GM18909 (cell line): ENCODE data around the gene SOX5.

Experiments
- ATAC-seq: cut with Tn5 transposase; IDR thresholded peaks from one replicate; pipeline ENCODE4 v1.9.1; 2021; ENCODE audit warnings: mild to moderate bottlenecking; ENCODE audit not compliant: unreplicated experiment, poor library complexity

SOX5 gene

DNA sequence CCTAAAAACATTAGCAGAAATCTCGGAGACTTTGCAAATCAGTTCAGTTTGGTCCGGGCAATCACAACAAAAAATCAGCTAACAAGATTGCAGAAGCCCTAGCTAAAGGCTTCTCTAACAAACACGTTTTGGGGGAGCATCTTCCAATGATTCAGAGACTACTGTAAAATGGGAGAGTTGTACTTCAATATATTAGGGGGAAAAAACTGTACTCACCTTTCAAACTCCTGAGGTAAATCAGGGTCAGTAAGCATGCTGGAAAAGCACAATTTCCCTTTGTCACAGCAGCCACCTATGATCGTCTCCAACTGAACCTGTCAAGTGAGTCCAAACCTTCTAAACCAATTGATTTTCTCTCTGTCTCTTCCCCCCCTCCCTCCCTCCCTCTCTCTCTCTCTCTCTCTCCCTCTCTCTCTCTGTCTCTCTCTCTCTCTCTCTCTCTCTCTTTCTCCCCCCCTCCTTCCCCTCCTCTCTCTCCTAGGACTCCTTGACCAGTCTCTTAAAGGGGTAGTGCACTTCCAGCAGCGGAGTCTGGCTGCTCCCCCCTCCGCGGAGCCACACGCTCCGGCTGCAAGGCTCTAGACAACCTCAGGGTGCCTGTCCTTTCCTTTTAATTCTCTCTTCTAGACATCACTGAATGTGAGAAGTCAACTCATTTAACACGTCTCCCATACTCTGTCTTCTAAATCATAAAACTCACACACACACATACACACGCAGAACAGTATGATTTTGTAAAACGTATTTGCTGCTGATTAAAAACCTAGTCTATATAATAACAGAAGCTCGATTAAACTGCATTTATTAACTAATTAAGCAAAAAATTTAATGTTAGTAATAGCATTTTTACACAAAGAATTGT is at the start of gene SOX5:
SOX5 (minus strand) TSS at position 323 of the 862 bp plus-strand sequence; CDS start at position 254, 69 bp downstream.
- ATAC-seq = no peak

DNA sequence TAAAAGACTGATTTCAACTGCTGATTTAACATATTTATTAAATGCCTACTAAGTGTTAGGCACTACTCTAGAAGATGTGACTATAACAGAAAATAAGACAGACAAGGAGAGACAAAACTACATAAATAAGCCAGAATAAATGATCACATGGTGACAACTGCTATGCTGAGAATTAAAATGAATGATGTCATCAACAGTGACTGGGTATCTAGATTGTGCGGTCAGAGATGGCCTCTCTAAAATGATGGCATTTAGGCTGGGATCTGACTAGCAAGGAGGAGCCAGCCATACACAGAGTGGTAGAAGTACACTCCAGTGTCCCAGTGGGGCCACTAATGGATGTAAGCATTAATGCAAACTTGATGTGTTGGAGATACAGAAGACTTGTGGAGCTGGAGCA is 37.6 kb upstream of the SOX5 start:
- ATAC-seq = no peak

DNA sequence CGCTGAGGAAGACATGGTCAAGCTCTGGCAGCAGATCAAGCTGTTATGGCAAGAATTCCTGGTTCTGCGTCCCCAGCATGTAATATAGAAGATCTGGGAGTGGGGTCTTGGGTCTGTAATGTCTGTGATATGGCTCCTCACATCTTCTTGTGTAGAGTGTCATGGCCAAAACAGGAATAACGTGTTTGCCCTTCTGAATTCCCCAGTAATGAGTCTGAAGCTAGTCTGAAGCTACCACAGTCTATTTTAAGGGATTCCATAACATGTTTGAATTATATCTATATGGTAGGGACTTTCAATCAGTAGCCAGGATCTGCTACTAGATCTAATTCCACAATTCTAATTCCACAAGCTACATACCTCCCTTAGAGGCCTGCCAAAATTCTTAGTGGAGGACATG is 31.4 kb upstream of the SOX5 start:
- ATAC-seq = no peak

GRCh38 chr12:23964812-23965211 is 15.3 kb upstream of the SOX5 start:
- no peak for ATAC-seq

GRCh38 chr12:23959826-23960225 is 10.4 kb upstream of the SOX5 start:
- no peak for ATAC-seq

DNA sequence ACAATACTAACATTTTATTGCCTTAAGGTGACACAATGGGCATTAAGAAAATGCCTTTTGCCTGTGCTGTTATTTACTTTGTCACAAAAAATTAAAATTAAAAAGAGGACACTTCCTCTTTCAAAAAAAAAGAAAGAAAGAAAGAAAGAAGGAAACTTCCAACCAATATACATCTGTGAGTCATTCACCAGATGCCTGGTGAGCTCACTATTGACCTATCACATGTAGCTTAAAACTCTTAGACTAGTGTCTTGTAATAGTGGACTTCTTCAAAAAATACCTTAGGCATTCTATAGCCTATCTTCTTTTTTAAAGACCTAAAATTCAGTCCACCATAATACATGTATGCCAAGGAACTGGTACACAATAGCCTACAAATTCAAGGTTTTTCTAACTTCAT is 4.9 kb upstream of the SOX5 start:
- no peak for ATAC-seq

GRCh38 chr12:23952071-23952470 is 2.6 kb upstream of the SOX5 start:
- no peak for ATAC-seq

- no peak for ATAC-seq
These were observed 1.4 kb upstream of the SOX5 start for GRCh38 chr12:23950775-23951451.

- ATAC-seq = no peak
These were observed 822 bp upstream of the SOX5 start for GRCh38 chr12:23950210-23950774.

- ATAC-seq = no peak
These were observed 1.2 kb downstream of the SOX5 start for GRCh38 chr12:23948291-23948690.

- no peak for ATAC-seq
These were observed 2.1 kb downstream of the SOX5 start for GRCh38 chr12:23947395-23947794.

DNA sequence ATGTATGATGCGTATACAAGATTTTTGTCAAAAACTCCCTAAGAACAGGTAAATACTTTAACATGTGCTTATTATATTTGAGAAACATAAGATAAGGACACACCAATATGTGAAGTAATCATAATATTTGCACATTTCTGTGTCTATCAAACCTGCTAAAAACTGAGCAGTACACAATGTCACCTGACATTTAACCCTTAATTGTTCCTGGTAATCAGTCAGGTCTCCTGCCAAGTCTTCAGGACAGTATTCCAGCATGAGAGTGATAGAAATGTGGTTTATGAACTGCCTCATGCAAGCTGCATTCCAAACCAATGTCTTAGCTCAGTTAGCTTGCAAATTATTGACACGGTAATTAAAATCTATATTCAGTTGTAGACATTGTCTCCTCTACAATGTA is 4.2 kb downstream of the SOX5 start:
- ATAC-seq = no peak

- no peak for ATAC-seq
These were observed 5.4 kb downstream of the SOX5 start for GRCh38 chr12:23944067-23944466.

- no peak for ATAC-seq
These were observed 6.6 kb downstream of the SOX5 start for GRCh38 chr12:23942841-23943240.

DNA sequence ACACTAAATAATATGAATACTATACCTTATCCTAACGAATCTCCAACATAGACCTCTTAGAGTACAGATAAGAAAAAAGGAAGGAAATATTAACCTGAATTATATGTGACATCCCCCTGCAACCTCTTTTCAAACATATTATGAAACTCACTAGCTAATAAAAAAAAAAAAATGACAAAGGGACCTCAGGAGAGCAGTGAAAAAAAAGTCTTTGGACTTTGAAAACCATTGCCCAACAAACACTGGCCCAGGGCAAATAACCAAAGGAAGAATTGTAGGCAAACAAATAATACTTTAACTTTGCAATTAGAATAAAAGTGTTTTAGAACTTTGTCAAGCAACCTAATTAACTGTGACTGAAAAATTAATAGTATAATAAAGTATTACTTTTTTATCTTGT is 7.7 kb downstream of the SOX5 start:
- no peak for ATAC-seq

DNA sequence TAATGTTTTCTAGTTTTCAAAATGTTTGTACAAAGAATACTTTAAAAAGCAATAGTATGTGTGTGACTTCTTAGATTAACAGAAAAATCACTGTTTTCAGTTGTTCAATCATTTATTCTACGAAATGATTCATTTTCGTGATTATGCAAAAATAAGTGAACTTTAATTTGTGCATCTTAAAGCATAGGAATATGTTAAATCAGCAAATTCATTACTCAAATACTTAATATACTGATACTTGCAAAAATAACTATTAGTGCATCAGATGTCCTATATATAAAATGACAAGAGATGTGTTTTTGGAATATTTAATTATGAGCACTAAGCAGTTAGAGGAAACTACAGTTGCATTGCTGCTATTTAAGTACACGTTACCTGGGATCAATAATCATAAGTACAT is 11.0 kb downstream of the SOX5 start:
- no peak for ATAC-seq

GRCh38 chr12:23931176-23931575 is 18.3 kb downstream of the SOX5 start:
- ATAC-seq = no peak

DNA sequence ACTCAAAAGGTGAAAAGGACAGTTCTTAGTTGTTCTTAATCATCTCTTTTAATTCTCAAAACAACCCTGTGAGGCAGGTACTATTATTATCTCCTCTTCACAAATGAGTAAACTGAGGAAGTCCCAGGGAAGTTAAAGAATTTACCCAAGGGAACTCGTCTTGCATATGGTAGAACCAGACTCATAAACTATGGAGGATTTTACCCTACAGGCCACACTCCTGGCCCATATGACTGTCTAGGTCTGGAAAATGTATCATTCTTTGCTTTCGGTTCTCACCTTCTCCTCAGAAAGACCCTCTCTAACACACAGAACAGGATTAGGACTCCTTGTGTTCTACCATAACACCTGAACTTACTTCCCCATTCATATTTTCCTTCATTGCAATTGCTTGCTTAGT is 18.9 kb downstream of the SOX5 start:
- no peak for ATAC-seq

DNA sequence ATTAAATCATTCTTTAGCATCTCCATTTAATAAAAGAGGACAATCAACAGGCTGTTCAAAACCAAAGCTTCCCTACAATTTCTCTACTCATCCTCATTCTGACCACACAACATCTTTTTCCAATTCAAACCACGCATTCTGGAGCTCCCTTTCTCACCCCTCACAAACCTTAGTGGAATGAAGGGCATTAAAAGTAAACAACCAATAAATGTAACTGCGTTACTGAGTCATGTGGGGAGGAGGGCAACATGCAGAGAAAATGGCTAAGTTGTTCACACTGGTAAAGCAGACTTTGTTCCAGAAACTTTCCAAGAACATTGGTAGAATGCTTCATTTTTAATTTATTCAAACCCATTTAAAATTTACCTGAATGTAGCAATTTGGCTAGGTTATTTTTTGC is 19.6 kb downstream of the SOX5 start:
- no peak for ATAC-seq

DNA sequence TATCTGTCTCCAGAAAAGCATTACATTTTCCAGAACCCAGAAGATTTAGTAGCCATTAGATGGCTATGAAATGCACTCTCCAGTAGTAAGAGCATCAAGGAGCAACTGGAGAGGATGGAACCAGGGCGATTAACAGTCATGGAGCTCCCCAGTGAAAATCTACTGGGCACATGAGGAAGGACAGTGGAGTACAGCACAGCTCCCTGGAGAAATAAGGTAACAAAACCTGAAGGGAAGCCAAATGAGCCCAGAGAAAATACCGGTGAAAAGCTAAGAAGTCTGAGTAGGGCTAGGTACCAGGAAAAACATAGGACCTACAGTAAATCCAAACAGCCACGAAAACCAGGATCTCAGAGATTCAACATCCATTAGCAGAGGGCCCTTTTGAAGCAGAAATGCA is 21.6 kb downstream of the SOX5 start:
- no peak for ATAC-seq

DNA sequence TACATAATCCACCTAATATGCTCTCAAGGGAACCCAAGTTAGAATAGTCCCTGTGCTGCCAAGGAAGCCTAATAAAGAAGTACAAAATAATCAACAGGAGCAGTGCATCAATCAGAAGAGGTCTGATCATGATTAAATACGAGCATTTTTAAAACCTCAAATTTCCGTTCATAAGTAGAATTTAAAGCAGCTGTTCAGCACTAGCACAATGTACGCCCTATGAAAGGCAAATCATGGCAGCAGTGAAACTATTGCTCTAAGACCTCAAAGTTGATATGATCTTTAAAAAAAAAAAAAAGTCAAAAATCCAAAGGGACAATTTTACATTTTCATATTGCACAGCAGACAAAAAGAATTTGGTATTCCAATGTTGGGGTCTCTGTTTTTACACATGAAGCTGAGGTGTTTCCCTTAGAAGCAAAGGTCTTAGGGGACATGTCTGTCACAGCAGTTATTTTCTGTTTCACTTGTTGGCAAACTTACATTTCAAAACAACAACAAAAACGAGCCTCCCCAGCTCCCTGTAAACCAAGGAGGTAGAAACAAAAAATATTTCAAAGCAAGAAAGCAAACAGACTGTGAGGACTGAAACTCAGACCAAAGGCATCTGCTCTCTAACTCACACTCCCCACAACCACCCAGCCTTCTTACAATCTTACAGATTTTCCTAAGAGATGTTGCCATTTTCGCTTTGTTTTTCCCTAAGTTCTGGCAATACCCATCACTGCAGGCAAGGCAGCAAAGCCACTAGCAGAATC is 28.2 kb downstream of the SOX5 start:
- no peak for ATAC-seq
